ENCODE results near the gene GALNT16.

DNA sequence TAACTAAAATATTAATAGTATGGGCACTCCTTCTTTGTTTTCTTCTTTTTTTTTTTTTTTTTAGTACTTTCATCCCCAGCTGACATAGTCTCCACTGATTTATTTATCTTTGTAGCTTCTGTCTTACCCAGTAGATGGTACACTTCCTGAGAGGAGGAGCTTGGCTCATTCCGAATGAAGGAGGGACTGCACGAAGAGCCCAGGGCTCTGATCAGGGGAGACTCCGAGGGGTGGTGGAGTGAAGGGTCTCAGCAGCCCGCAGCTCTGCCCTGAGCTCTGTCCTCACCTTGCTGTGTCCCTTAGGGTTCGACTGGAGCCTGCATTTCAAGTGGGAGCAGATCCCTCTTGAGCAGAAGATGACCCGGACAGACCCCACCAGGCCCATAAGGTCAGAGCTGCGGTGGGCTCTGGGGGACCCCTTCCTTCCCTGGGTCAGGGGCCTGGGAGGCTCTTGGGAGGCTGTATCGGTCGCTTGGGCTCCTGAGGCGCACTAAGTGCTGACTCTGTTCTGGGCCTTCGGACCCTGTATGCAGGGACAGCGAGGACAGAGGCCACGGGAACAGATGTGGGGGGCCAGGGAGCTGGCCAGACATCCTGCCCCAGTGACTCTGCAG lies 72.9 kb downstream of the GALNT16 start:
- TF ChIP-seq, protein P1, sequence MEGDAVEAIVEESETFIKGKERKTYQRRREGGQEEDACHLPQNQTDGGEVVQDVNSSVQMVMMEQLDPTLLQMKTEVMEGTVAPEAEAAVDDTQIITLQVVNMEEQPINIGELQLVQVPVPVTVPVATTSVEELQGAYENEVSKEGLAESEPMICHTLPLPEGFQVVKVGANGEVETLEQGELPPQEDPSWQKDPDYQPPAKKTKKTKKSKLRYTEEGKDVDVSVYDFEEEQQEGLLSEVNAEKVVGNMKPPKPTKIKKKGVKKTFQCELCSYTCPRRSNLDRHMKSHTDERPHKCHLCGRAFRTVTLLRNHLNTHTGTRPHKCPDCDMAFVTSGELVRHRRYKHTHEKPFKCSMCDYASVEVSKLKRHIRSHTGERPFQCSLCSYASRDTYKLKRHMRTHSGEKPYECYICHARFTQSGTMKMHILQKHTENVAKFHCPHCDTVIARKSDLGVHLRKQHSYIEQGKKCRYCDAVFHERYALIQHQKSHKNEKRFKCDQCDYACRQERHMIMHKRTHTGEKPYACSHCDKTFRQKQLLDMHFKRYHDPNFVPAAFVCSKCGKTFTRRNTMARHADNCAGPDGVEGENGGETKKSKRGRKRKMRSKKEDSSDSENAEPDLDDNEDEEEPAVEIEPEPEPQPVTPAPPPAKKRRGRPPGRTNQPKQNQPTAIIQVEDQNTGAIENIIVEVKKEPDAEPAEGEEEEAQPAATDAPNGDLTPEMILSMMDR (IDR thresholded peaks at IDR 0.05; ENCODE audit: low read length), result no peak
- TF ChIP-seq EZH2phosphoT487 (IDR thresholded peaks at IDR 0.05; ENCODE audit: low read length) (no peak), EZH2 (optimal IDR thresholded peaks at IDR 0.05; ENCODE audit: low read depth, low read length) (no peak)

Measured in MM.1S (cell line).